Psoas muscle (tissue), 8 donors: ENCODE data around the gene WNT8B. TPM values are rescaled to one million over a fixed set of nuclear protein-coding genes. Genes with fewer than 3 reads are reported as not detected.

Source experiments
- ATAC-seq, 4 donors: fragments of 200-7000 bp; cut with Tn5 transposase; one replicate each; pipeline ENCODE4 v1.9.1; 2020; ENCODE audit warnings: moderate library complexity in 3 of 4, mild to moderate bottlenecking in 2 of 4
- DNase-seq, 2 donors: peaks; one replicate each; pipeline ENCODE4 v3.0.0-alpha.2; 2020
- H3K27ac ChIP-seq: fragments of 200-600 bp; one replicate; pipeline ENCODE4 v1.8.0; 2022
- H3K27me3 ChIP-seq, 3 donors: fragments of 200-600 bp in 1 of 3; one replicate each; pipeline versions ENCODE4 v1.6.1 to v1.8.0; 2013 to 2022; ENCODE audit warnings: low read length in 2 of 3, mild to moderate bottlenecking in 2 of 3, moderate library complexity in 1 of 3; ENCODE audit not compliant: insufficient read depth in 3 of 3
- H3K36me3 ChIP-seq, 2 donors: fragments of 200-600 bp in 1 of 2; one replicate each; pipeline versions ENCODE4 v1.6.1 to v1.8.0; 2013 to 2022; ENCODE audit warnings: low read depth in 1 of 2, mild to moderate bottlenecking in 1 of 2, moderate library complexity in 1 of 2; ENCODE audit not compliant: insufficient read depth in 1 of 2
- H3K4me1 ChIP-seq: fragments of 200-600 bp; one replicate; pipeline ENCODE4 v1.8.0; 2022
- H3K4me3 ChIP-seq: fragments of 200-600 bp; one replicate; pipeline ENCODE4 v1.8.0; 2022; ENCODE audit warnings: mild to moderate bottlenecking
- H3K9me3 ChIP-seq: fragments of 200-600 bp; one replicate; pipeline ENCODE4 v1.8.0; 2022
- CTCF ChIP-seq: fragments of 200-600 bp; IDR thresholded peaks from one replicate; pipeline ENCODE4 v1.8.0; 2022; ENCODE audit warnings: antibody characterized with exemption
- WGBS, 3 donors: extraction: QIAGEN DNeasy Blood & Tissue Kit; methylation state at CpG; one replicate each; pipeline versions ENCODE4 v1.1.6 to v1.1.7; 2013; 5-methylcytosine and 5-hydroxymethylcytosine counted together
- intact Hi-C, 2 donors: fragments of 100-400 bp; cut with DNase I; formaldehyde crosslinking; loops; one replicate each; pipeline versions ENCODE4 v1.11.0 to v1.14.2; 2022
- polyA plus RNA-seq, 3 donors: library from polyadenylated mRNA; stranded (reverse); fragments of 200-250 nt; gene quantifications; one replicate each; pipeline ENCODE4 v1.2.3, GENCODE V29; 2013
- total RNA-seq, 4 donors: library from RNA; stranded (reverse); fragmentation: NEBNext Ultra II Directional in 2 of 4; extraction: Animal tissue kit (Norgen Biotek cat#: 25700) in 2 of 4; gene quantifications; one replicate each; pipeline versions ENCODE4 v1.2.1 to v1.2.4, GENCODE V29; 2021 to 2023
- donor health status: healthy with polysubstance abuse.
- donor health status: DM: no; HTN: no; CAD: no; lungs with moderate emphysema.
- donor health status: Bipolar disorder and iron deficiency.
- donor health status: healthy.
- donor health status: DM: yes; HTN: yes; CAD: no.
- donor health status: DM: no; HTN: no; CAD: no.
- donor health status: DM: no; HTN: no; CAD: no.
- donor health status: DM: yes; HTN: yes; CAD: no.

Gene WNT8B
- total and polyA plus RNA-seq, 7 donors, result not detected

- intact Hi-C loops, result no loop called here
Measured at GRCh38 chr10:100524206-100524605, 61.4 kb downstream of the WNT8B start.

GRCh38 chr10:100524638-100525037 is 61.8 kb downstream of the WNT8B start:
- 75 to 82% (median 76%) methylated on average over 2 of the region's 2 CpGs for WGBS, 3 donors
- no peak for ATAC-seq
- intact Hi-C loops, result no loop called here
- H3K36me3 ChIP-seq, result peaks cover 9 to 69% of the 10 kb centered on the region in 2 donors
- no peaks in the 10 kb centered on the region for H3K9me3 ChIP-seq
- no peaks in the 10 kb centered on the region for H3K27me3 ChIP-seq
- no peak overlapping the region for H3K27ac ChIP-seq
- TF ChIP-seq CTCF, result no peak
- no peak for DNase-seq
- H3K4me1 ChIP-seq, result peaks cover 23% of the 10 kb centered on the region
- no peak overlapping the region for H3K4me3 ChIP-seq

More at GRCh38 chr10:100524206-100524605, 61.4 kb downstream of the WNT8B start:
- Histone ChIP-seq H3K27me3 (no peaks in the 10 kb centered on the region), H3K36me3 (peaks cover 9 to 69% of the 10 kb centered on the region in 2 donors), H3K27ac (no peak overlapping the region), H3K4me3 (no peak overlapping the region), H3K4me1 (peaks cover 24% of the 10 kb centered on the region), H3K9me3 (no peaks in the 10 kb centered on the region)
- DNase-seq (no peak), ATAC-seq (no peak)
- TF ChIP-seq CTCF, result no peak
- 71 to 79% (median 77%) methylated on average over 6 of the region's 6 CpGs for WGBS, 3 donors

GRCh38 chr10:100528123-100528886 is 65.5 kb downstream of the WNT8B start:
- no peaks in the 10 kb centered on the region for H3K9me3 ChIP-seq
- peaks cover 7 to 51% of the 10 kb centered on the region in 2 donors for H3K36me3 ChIP-seq
- TF ChIP-seq CTCF, result no peak
- WGBS, 3 donors, result 39 to 47% (median 40%) methylated on average over 7 of the region's 7 CpGs
- no peaks in the 10 kb centered on the region for H3K27me3 ChIP-seq
- peaks cover 24% of the 10 kb centered on the region for H3K4me1 ChIP-seq
- intact Hi-C loops, result no loop called here
- DNase-seq (no peak), ATAC-seq (no peak)
- H3K4me3 ChIP-seq, result peak overlapping the region; percentile 87
- peak overlapping the region; percentile 80 for H3K27ac ChIP-seq

- Histone ChIP-seq H3K4me1 (peaks cover 24% of the 10 kb centered on the region), H3K27ac (peak overlapping the region; percentile 80), H3K27me3 (no peaks in the 10 kb centered on the region), H3K4me3 (peak overlapping the region; percentile 87), H3K36me3 (peaks cover 6 to 44% of the 10 kb centered on the region in 2 donors), H3K9me3 (no peaks in the 10 kb centered on the region)
- intact Hi-C loops, result no loop called here
- DNase-seq, result no peak
- ATAC-seq, result peak; percentile 18 to 65 (median 50)
- no peak for TF ChIP-seq CTCF
- WGBS, 3 donors, result 1 to 2% (median 1%) methylated on average over 18 of the region's 18 CpGs
Measured at GRCh38 chr10:100528921-100529474, 66.2 kb downstream of the WNT8B start.
